Endothelial cell of umbilical vein (primary cell): ENCODE measurements around the gene EMP2. TPM values are rescaled to one million over a fixed set of nuclear protein-coding genes. Genes with fewer than 3 reads are reported as not detected.

Experiments used
- BruUV-seq: library from RNA; stranded (reverse); fragments of 400-500 nt; replicated peaks from 2 replicates; lab custom pipeline; 2021; lab: Mats Ljungman, UMichigan
- CTCF ChIA-PET: fragments of 300-600, 350-600 bp; sonication (Branson Sonifier 250); formaldehyde crosslinking; loops from one replicate; lab custom pipeline; 2021; ENCODE audit warnings: antibody characterized with exemption, inconsistent platforms; lab: Charles Lee
- POLR2A ChIA-PET: fragments of 300-600, 350-600 bp; sonication (Branson Sonifier 250); formaldehyde crosslinking; loops from one replicate; lab custom pipeline; 2021; ENCODE audit warnings: antibody characterized with exemption, inconsistent platforms; lab: Charles Lee
- DNase-seq: peaks from one replicate; pipeline ENCODE4 v3.0.0-alpha.2; 2011; ENCODE audit warnings: low read depth, low spot score
- FAIRE-seq: peaks from 2 replicates; lab custom pipeline; 2011; peaks lifted over from hg19 to GRCh38; lab: Jason Lieb, UNC
- H2AFZ ChIP-seq: 2 replicates; pipeline ENCODE4 v1.6.0; 2012; ENCODE audit warnings: low read depth, low read length, control low read depth, inconsistent platforms
- H3K27ac ChIP-seq: 2 replicates; pipeline ENCODE4 v1.5.1; 2011; ENCODE audit warnings: low read depth, mild to moderate bottlenecking, control low read depth, low read length, moderate library complexity; ENCODE audit not compliant: insufficient read depth
- H3K27me3 ChIP-seq, 2 experiments: 2 replicates each; pipeline versions ENCODE4 v1.6.0 to v1.6.1; 2011; ENCODE audit warnings: low read length in 2 of 2, mixed read lengths in 1 of 2; ENCODE audit not compliant: control insufficient read depth in 2 of 2, insufficient read depth in 2 of 2
- H3K36me3 ChIP-seq, 2 experiments: 2 replicates in 1 of 2; 3 replicates in 1 of 2; pipeline ENCODE4 v1.5.1; 2011; ENCODE audit warnings: low read length in 2 of 2, mild to moderate bottlenecking in 1 of 2, moderate library complexity in 1 of 2; ENCODE audit not compliant: control insufficient read depth in 2 of 2, insufficient read depth in 2 of 2; ENCODE audit errors: extremely low read depth in 1 of 2
- H3K4me1 ChIP-seq: 3 replicates; pipeline ENCODE4 v1.5.1; 2011; ENCODE audit warnings: mild to moderate bottlenecking, low read length; ENCODE audit not compliant: control insufficient read depth, insufficient read depth; ENCODE audit errors: extremely low read depth
- H3K4me2 ChIP-seq: 2 replicates; pipeline ENCODE4 v1.6.1; 2011; ENCODE audit warnings: low read length, control low read depth, mixed read lengths; ENCODE audit not compliant: insufficient read depth
- H3K4me3 ChIP-seq, 3 experiments: fragments of 200-600 bp in 1 of 3; sonication (generic), shearing (Covaris generic) in 1 of 3; replicated peaks in 1 of 3; 2 replicates each; pipeline ENCODE4 v1.5.1; 2011 to 2016; ENCODE audit warnings: control low read depth in 3 of 3, low read length in 3 of 3, mild to moderate bottlenecking in 2 of 3, inconsistent platforms in 1 of 3, low read depth in 1 of 3, moderate library complexity in 1 of 3; ENCODE audit not compliant: insufficient read depth in 1 of 3
- H3K79me2 ChIP-seq: 2 replicates; pipeline ENCODE4 v1.6.0; 2012; ENCODE audit warnings: low read length, inconsistent platforms; ENCODE audit not compliant: control insufficient read depth, insufficient read depth
- H3K9ac ChIP-seq: replicated peaks from 2 replicates; pipeline ENCODE3; 2011; ENCODE audit warnings: low read length, control low read depth; ENCODE audit not compliant: insufficient read depth; ENCODE audit errors: extremely low read depth
- H3K9me1 ChIP-seq: replicated peaks from 3 replicates; pipeline ENCODE4 v1.6.0; 2011; ENCODE audit warnings: mild to moderate bottlenecking, low read length; ENCODE audit not compliant: control insufficient read depth, insufficient read depth; ENCODE audit errors: extremely low read depth
- H3K9me3 ChIP-seq: replicated peaks from 2 replicates; pipeline ENCODE4 v1.5.1; 2012; ENCODE audit warnings: low read length, inconsistent platforms; ENCODE audit not compliant: control insufficient read depth, insufficient read depth
- H4K20me1 ChIP-seq: replicated peaks from 2 replicates; pipeline ENCODE3; 2011; ENCODE audit warnings: mild to moderate bottlenecking, low read length; ENCODE audit not compliant: control insufficient read depth, insufficient read depth; ENCODE audit errors: extremely low read depth
- EZH2 ChIP-seq: IDR thresholded peaks from 2 replicates; pipeline ENCODE4 v1.6.1; 2012; ENCODE audit warnings: borderline replicate concordance, low read depth, mild to moderate bottlenecking, moderate library complexity, low read length, inconsistent platforms; ENCODE audit not compliant: severe bottlenecking
- FOS ChIP-seq: IDR thresholded peaks from 2 replicates; pipeline ENCODE4 v1.6.1; 2011; ENCODE audit warnings: mild to moderate bottlenecking, low read length, moderate library complexity, borderline replicate concordance; ENCODE audit not compliant: insufficient read depth
- GATA2 ChIP-seq: IDR thresholded peaks from 2 replicates; pipeline ENCODE4 v1.7.0; 2011; ENCODE audit warnings: low read depth, mild to moderate bottlenecking, moderate library complexity, mixed read lengths, low read length; ENCODE audit not compliant: insufficient read length, insufficient read depth
- JUN ChIP-seq: IDR thresholded peaks from 2 replicates; pipeline ENCODE4 v1.6.1; 2011; ENCODE audit warnings: borderline replicate concordance, low read depth; ENCODE audit not compliant: insufficient read length, insufficient read depth
- MYC ChIP-seq: IDR thresholded peaks from one replicate; pipeline ENCODE4 v1.6.1; 2011; ENCODE audit warnings: mild to moderate bottlenecking, low read depth, low read length
- dilution Hi-C: fragments of 300-500 bp; cut with MboI; formaldehyde crosslinking; loops from one replicate; pipeline ENCODE4 v1.15.0; 2019; ENCODE audit warnings: low sequenced_read_pairs; ENCODE audit not compliant: extremely low pct_ligation_motif_present
- intact Hi-C: fragments of 100-400 bp; cut with micrococcal nuclease; formaldehyde crosslinking; loops from one replicate; pipeline ENCODE4 v1.10.0; 2022
- polyA plus RNA-seq, 4 experiments: library from polyadenylated mRNA; depleted of rRNA in 3 of 4; stranded (reverse) in 3 of 4; unstranded in 1 of 4; fragments of >200 nt; gene quantifications; 2 replicates each; pipeline versions ENCODE4 v1.2.1 to v1.2.3, GENCODE V29; 2011 to 2012; ENCODE audit warnings: missing spikeins in 1 of 4
- total RNA-seq: library from RNA; stranded (reverse); gene quantifications from 2 replicates; pipeline ENCODE4 v1.2.3, GENCODE V29; 2021
- TF ChIP-seq, protein P1 (sequence below), 2 donors: IDR thresholded peaks; 1 replicate in 1 of 2; 2 replicates in 1 of 2; pipeline ENCODE4 v1.5.1; 2011; ENCODE audit warnings: low read length in 2 of 2, mild to moderate bottlenecking in 2 of 2, moderate library complexity in 2 of 2, control low read depth in 1 of 2, inconsistent platforms in 1 of 2, low read depth in 1 of 2; ENCODE audit not compliant: insufficient read depth in 1 of 2; ENCODE audit errors: extremely low read depth in 1 of 2

Gene EMP2
- total and polyA plus RNA-seq, 2 donors (not counting 3 experiments of a cell fraction or from before 2014, with no cell fraction given): 19.0 to 25.5 TPM

DNA sequence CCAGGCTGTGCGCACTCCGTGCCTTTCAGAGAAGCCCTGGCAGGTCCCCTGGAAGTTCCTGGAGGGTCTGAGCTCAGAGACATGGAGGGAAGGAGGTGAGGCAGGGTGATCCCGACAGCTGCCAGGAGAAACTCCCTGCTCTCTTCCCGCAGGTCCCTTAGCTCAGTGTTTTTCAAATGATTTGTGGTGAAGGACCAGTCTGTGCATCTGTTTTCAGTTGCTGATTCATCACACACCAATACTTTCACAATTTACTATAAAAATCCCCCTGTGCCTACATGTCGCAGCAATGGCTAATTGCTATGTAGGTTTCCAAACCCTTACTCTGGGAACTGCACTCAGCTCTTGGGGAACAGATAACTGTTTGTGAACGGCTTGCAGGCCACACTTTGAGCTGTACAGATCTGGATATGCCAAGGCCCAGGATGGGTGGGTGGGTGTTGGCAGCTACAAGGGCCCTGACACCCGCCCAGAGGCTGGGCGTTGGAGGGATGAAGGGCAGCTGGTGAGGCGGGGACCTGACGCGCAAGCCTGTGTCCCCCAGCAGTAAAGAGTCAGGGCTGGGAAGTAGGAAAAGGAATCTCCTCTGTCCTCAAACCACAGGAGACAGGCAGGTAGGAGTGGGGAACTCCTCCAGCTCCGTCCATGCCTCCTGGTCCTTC lies 20.5 kb upstream of the EMP2 start:
- POLR2A ChIA-PET: no interaction called here
- peaks cover 0 to 2% of the 10 kb centered on the region in 2 experiments for H3K27me3 ChIP-seq
- H3K36me3 ChIP-seq: no peaks in the 10 kb centered on the region
- FAIRE-seq: no peak
- dilution Hi-C loops: no loop called here
- DNase-seq: no peak
- no peaks in the 10 kb centered on the region for H3K9me3 ChIP-seq
- H3K9me1 ChIP-seq: no peaks in the 10 kb centered on the region
- H3K4me2 ChIP-seq: no peak overlapping the region
- no peaks in the 10 kb centered on the region for H3K4me1 ChIP-seq
- intact Hi-C loops: no loop called here
- no peaks in the 10 kb centered on the region for H4K20me1 ChIP-seq
- H3K4me3 ChIP-seq: no peak overlapping the region
- no peak overlapping the region for H2AFZ ChIP-seq
- no TSS peak for BruUV-seq
- TF ChIP-seq FOS (no peak), JUN (no peak), GATA2 (no peak), EZH2 (no peak), MYC (no peak)
- TF ChIP-seq, protein P1, sequence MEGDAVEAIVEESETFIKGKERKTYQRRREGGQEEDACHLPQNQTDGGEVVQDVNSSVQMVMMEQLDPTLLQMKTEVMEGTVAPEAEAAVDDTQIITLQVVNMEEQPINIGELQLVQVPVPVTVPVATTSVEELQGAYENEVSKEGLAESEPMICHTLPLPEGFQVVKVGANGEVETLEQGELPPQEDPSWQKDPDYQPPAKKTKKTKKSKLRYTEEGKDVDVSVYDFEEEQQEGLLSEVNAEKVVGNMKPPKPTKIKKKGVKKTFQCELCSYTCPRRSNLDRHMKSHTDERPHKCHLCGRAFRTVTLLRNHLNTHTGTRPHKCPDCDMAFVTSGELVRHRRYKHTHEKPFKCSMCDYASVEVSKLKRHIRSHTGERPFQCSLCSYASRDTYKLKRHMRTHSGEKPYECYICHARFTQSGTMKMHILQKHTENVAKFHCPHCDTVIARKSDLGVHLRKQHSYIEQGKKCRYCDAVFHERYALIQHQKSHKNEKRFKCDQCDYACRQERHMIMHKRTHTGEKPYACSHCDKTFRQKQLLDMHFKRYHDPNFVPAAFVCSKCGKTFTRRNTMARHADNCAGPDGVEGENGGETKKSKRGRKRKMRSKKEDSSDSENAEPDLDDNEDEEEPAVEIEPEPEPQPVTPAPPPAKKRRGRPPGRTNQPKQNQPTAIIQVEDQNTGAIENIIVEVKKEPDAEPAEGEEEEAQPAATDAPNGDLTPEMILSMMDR (IDR thresholded peaks at IDR 0.05; ENCODE audit: extremely low read depth in 1 of 2, insufficient read depth in 1 of 2, low read depth in 1 of 2, low read length in 2 of 2): no peak
- CTCF ChIA-PET: no interaction called here
- H3K79me2 ChIP-seq: no peaks in the 10 kb centered on the region
- H3K9ac ChIP-seq: no peak overlapping the region
- H3K27ac ChIP-seq: no peak overlapping the region
